Uterus (tissue), 2 donors: Measurements from ENCODE around the gene CA4.

Source experiments
- CTCF ChIP-seq, 4 experiments: fragments of 200-600 bp in 2 of 4; fragments of 450-650 bp in 2 of 4; sonication (generic) in 2 of 4; IDR thresholded peaks; one replicate each; pipeline ENCODE4 v1.5.1; 2016 to 2019; ENCODE audit warnings: antibody characterized with exemption in 4 of 4, mild to moderate bottlenecking in 2 of 4, moderate library complexity in 1 of 4
- POLR2A ChIP-seq, 2 donors: fragments of 450-650 bp; IDR thresholded peaks; one replicate each; pipeline ENCODE4 v1.6.1; 2016; ENCODE audit warnings: antibody characterized with exemption in 2 of 2, mild to moderate bottlenecking in 1 of 2, moderate library complexity in 1 of 2

- no peak for TF ChIP-seq CTCF (IDR thresholded peaks at IDR 0.05)
- no peak for TF ChIP-seq POLR2A (IDR thresholded peaks at IDR 0.05)
Observed at GRCh38 chr17:60107526-60108257, 42.1 kb upstream of the CA4 start.
